ENCODE results near the gene LMBR1.

- TF ChIP-seq EZH2 (IDR thresholded peaks at IDR 0.05; ENCODE audit: insufficient read depth, poor library complexity, severe bottlenecking) (no peak), EZH2phosphoT487 (IDR thresholded peaks at IDR 0.05; ENCODE audit: insufficient read depth, low read depth) (no peak)
Observed at GRCh38 chr7:156684251-156684650, 208.7 kb downstream of the LMBR1 start.

Measured in GM23248 (cell line).